K562 (cell line): ENCODE data around the gene CHST1. TPM values are rescaled to one million over a fixed set of nuclear protein-coding genes. Genes with fewer than 3 reads are reported as not detected.

Source experiments
- ATAC-seq: fragments of 200-7000 bp; cut with Tn5 transposase; 3 replicates; pipeline ENCODE4 v1.9.1; 2020; ENCODE audit warnings: moderate library complexity
- BruUV-seq: library from RNA; stranded (reverse); fragments of 400-500 nt; replicated peaks from 2 replicates; lab custom pipeline; 2021; lab: Mats Ljungman, UMichigan
- CTCF ChIA-PET: fragments of 300-600 bp; formaldehyde crosslinking; extraction: SDS; loops from one replicate; lab custom pipeline; 2021; ENCODE audit warnings: low intra/inter-chr PET ratio; lab: Yijun Ruan, JAX
- POLR2A ChIA-PET: fragments of 300-600, 350-650 bp; sonication (Branson Sonifier 250); formaldehyde crosslinking; extraction: SDS; loops from one replicate; lab custom pipeline; 2021; ENCODE audit warnings: antibody characterized with exemption, inconsistent platforms; lab: Yijun Ruan, JAX
- DNase-seq, 4 experiments: peaks; one replicate each; pipeline versions ENCODE4 v3.0.0 to v3.0.0-alpha.2; 2011 to 2018; ENCODE audit warnings: low spot score in 3 of 4, mixed read lengths in 3 of 4; ENCODE audit errors: extremely low read depth in 1 of 4
- FAIRE-seq: peaks from 2 replicates; lab custom pipeline; 2011; peaks lifted over from hg19 to GRCh38; lab: Jason Lieb, UNC
- H2AFZ ChIP-seq: 2 replicates; pipeline ENCODE4 v1.6.0; 2011; ENCODE audit warnings: low read depth, low read length, control low read depth, inconsistent platforms
- H3K27ac ChIP-seq: fragments of 200-600 bp; 3 replicates; pipeline ENCODE4 v1.8.0; 2011; ENCODE audit warnings: low read depth, mild to moderate bottlenecking, control low read depth, inconsistent platforms, low read length, moderate library complexity, mixed read lengths; ENCODE audit errors: extremely low read depth
- H3K27me3 ChIP-seq, 2 experiments: fragments of 300-600 bp in 1 of 2; 2 replicates in 1 of 2; 3 replicates in 1 of 2; pipeline versions ENCODE4 v1.6.0 to v1.8.0; 2011; ENCODE audit warnings: inconsistent platforms in 2 of 2, low read length in 2 of 2, mild to moderate bottlenecking in 1 of 2, mixed read lengths in 1 of 2, moderate library complexity in 1 of 2; ENCODE audit not compliant: control insufficient read depth in 2 of 2, insufficient read depth in 2 of 2
- H3K36me3 ChIP-seq: fragments of 300-600 bp; 3 replicates; pipeline ENCODE4 v1.8.0; 2011; ENCODE audit warnings: mild to moderate bottlenecking, low read length, inconsistent platforms; ENCODE audit not compliant: control insufficient read depth, insufficient read depth
- H3K4me1 ChIP-seq, 2 experiments: fragments of 200-600 bp in 1 of 2; replicated peaks in 1 of 2; 2 replicates in 1 of 2; 3 replicates in 1 of 2; pipeline versions ENCODE4 v1.5.1 to v1.8.0; 2011; ENCODE audit warnings: inconsistent platforms in 2 of 2, low read length in 2 of 2, mild to moderate bottlenecking in 1 of 2, mixed read lengths in 1 of 2, moderate library complexity in 1 of 2; ENCODE audit not compliant: control insufficient read depth in 2 of 2, insufficient read depth in 2 of 2
- H3K4me2 ChIP-seq: 2 replicates; pipeline ENCODE4 v1.6.1; 2011; ENCODE audit warnings: low read length, control low read depth, inconsistent platforms, mixed read lengths; ENCODE audit not compliant: insufficient read depth
- H3K4me3 ChIP-seq: fragments of 200-600 bp; sonication (generic), shearing (Covaris generic); 2 replicates; pipeline ENCODE4 v1.5.1; 2016; ENCODE audit warnings: control low read depth, inconsistent platforms
- H3K79me2 ChIP-seq: fragments of 200-600 bp; 3 replicates; pipeline ENCODE4 v1.8.0; 2011; ENCODE audit warnings: low read length, inconsistent platforms; ENCODE audit not compliant: control insufficient read depth, insufficient read depth
- H3K9ac ChIP-seq, 2 experiments: 2 replicates each; pipeline versions ENCODE4 v1.6.0 to v1.6.1; 2011; ENCODE audit warnings: low read depth in 2 of 2, low read length in 2 of 2, control low read depth in 1 of 2, inconsistent platforms in 1 of 2, mild to moderate bottlenecking in 1 of 2, mixed read lengths in 1 of 2; ENCODE audit not compliant: insufficient read depth in 1 of 2
- H3K9me1 ChIP-seq: one replicate; pipeline ENCODE4 v1.6.0; 2011; ENCODE audit warnings: inconsistent platforms, mild to moderate bottlenecking, low read length, moderate library complexity; ENCODE audit not compliant: control insufficient read depth, insufficient read depth
- H3K9me3 ChIP-seq: replicated peaks from 2 replicates; pipeline ENCODE4 v1.5.1; 2011; ENCODE audit warnings: low read depth, low read length, inconsistent platforms; ENCODE audit not compliant: control insufficient read depth, insufficient read depth
- H4K20me1 ChIP-seq: replicated peaks from 2 replicates; pipeline ENCODE4 v1.6.1; 2011; ENCODE audit warnings: low read length, inconsistent platforms, mixed read lengths; ENCODE audit not compliant: control insufficient read depth, insufficient read depth
- BDP1 ChIP-seq: IDR thresholded peaks from 3 replicates; pipeline ENCODE4 v1.6.1; 2011; ENCODE audit not compliant: insufficient read length, insufficient read depth
- FOXP4 ChIP-seq: sonication (generic); formaldehyde crosslinking; IDR thresholded peaks from 2 replicates; pipeline ENCODE4 v1.8.0; 2022; ENCODE audit warnings: mild to moderate bottlenecking, missing genetic modification reagents, borderline replicate concordance
- HMG20A ChIP-seq: fragments of 450-650 bp; formaldehyde crosslinking; conservative IDR thresholded peaks from 2 replicates; pipeline ENCODE4 v1.4.0; 2020; ENCODE audit warnings: mild to moderate bottlenecking, mixed read lengths
- ILK ChIP-seq: fragments of 450-650 bp; IDR thresholded peaks from 2 replicates; pipeline ENCODE4 v1.6.1; 2016; ENCODE audit warnings: missing genetic modification characterization, low read depth, mild to moderate bottlenecking, missing compliant biosample characterization, moderate library complexity, borderline replicate concordance
- KHSRP ChIP-seq: fragments of 450-650 bp; IDR thresholded peaks from 2 replicates; pipeline ENCODE4 v1.6.1; 2017
- MAX ChIP-seq: sonication (generic); formaldehyde crosslinking; IDR thresholded peaks from 2 replicates; pipeline ENCODE4 v1.9.0; 2022; ENCODE audit warnings: mild to moderate bottlenecking, missing genetic modification reagents
- NR3C1 ChIP-seq: sonication (generic); formaldehyde crosslinking; IDR thresholded peaks from 2 replicates; pipeline ENCODE4 v1.8.1; 2022; ENCODE audit warnings: missing genetic modification reagents
- POLR3G ChIP-seq: IDR thresholded peaks from 2 replicates; pipeline ENCODE4 v1.6.1; 2011; ENCODE audit not compliant: insufficient read length, insufficient replicate concordance; ENCODE audit errors: extremely low read depth
- TRIM28 ChIP-seq: fragments of 450-650 bp; IDR thresholded peaks from 2 replicates; pipeline ENCODE4 v1.6.1; 2017
- XRCC3 ChIP-seq: fragments of 450-650 bp; IDR thresholded peaks from 2 replicates; pipeline ENCODE4 v1.6.1; 2017; ENCODE audit warnings: mild to moderate bottlenecking, moderate library complexity
- XRCC5 ChIP-seq: fragments of 200-400 bp; formaldehyde crosslinking; IDR thresholded peaks from 2 replicates; pipeline ENCODE4 v1.6.1; 2017; ENCODE audit warnings: low read depth, mild to moderate bottlenecking, low read length
- ZFP30 ChIP-seq: fragments of 250-450 bp; sonication (Bioruptor Pico); IDR thresholded peaks from 2 replicates; pipeline ENCODE4 v1.8.0; 2022; ENCODE audit warnings: moderate library complexity, mild to moderate bottlenecking, inconsistent platforms, borderline replicate concordance
- ZKSCAN1 ChIP-seq: fragments of 150-350 bp; IDR thresholded peaks from 2 replicates; pipeline ENCODE4 v1.6.1; 2016; ENCODE audit warnings: low read depth, low read length
- ZNF224 ChIP-seq: sonication (generic); formaldehyde crosslinking; IDR thresholded peaks from 2 replicates; pipeline ENCODE4 v1.8.0; 2022; ENCODE audit warnings: mild to moderate bottlenecking, missing genetic modification reagents
- ZNF41 ChIP-seq: fragments of 250-450 bp; sonication (Bioruptor Pico); conservative IDR thresholded peaks from 2 replicates; pipeline ENCODE4 v1.4.0; 2020; ENCODE audit warnings: mild to moderate bottlenecking
- WGBS: fragments of 100-300 bp; shearing (Covaris generic); methylation state at CpG from one replicate; pipeline ENCODE4 v1.1.6; 2016; ENCODE audit warnings: low coverage, mixed read lengths; ENCODE audit not compliant: insufficient coverage; ENCODE audit errors: missing lambda C conversion rate; 5-methylcytosine and 5-hydroxymethylcytosine counted together
- in situ Hi-C: fragments of 300-500 bp; cut with MboI; formaldehyde crosslinking; loops from 4 replicates; pipeline ENCODE4 v1.15.0; 2018; ENCODE audit warnings: inconsistent platforms, mixed read lengths
- intact Hi-C: fragments of 100-400 bp; cut with micrococcal nuclease; formaldehyde crosslinking; loops from 2 replicates; pipeline ENCODE4 v1.14.2; 2022
- polyA plus RNA-seq, 8 experiments: library from polyadenylated mRNA; depleted of rRNA in 4 of 8; stranded (reverse) in 5 of 8; unstranded in 3 of 8; fragments of >200 nt; fragmentation: Nextera tagmentation in 2 of 8; fragmentation: Illumina TruSeq in 1 of 8; extraction: Ambion mirVana in 2 of 8; extraction: Trizol in 1 of 8; gene quantifications; 2 replicates each; pipeline versions ENCODE4 v1.2.1 to v1.2.3, GENCODE V29; 2011 to 2014; ENCODE audit warnings: inconsistent platforms in 1 of 8, missing spikeins in 1 of 8
- total RNA-seq, 7 experiments: library from RNA; depleted of rRNA in 6 of 7; stranded (reverse); fragments of >200 nt in 6 of 7; fragmentation: Illumina TruSeq in 2 of 7; extraction: Trizol in 2 of 7; gene quantifications; 2 replicates each; pipeline versions ENCODE4 v1.2.1 to v1.2.3, GENCODE V29; 2011 to 2021; ENCODE audit warnings: low replicate concordance in 1 of 7
- TF ChIP-seq, protein P1 (sequence below), 2 experiments: fragments of 200-800 bp in 1 of 2; sonication (Bioruptor generic) in 1 of 2; sonication (generic) in 1 of 2; formaldehyde crosslinking in 1 of 2; IDR thresholded peaks in 1 of 2; conservative IDR thresholded peaks in 1 of 2; 2 replicates each; pipeline versions ENCODE4 v1.5.0 to v1.6.1; 2016 to 2020; ENCODE audit warnings: missing compliant biosample characterization in 1 of 2, missing genetic modification characterization in 1 of 2, missing genetic modification reagents in 1 of 2

Gene CHST1
- total and polyA plus RNA-seq, 9 of the 15 experiments (the other 6 are each of a cell fraction or from before 2014, with no cell fraction given): 0.04 to 0.32 (median 0.18) TPM; not detected in 4

DNA sequence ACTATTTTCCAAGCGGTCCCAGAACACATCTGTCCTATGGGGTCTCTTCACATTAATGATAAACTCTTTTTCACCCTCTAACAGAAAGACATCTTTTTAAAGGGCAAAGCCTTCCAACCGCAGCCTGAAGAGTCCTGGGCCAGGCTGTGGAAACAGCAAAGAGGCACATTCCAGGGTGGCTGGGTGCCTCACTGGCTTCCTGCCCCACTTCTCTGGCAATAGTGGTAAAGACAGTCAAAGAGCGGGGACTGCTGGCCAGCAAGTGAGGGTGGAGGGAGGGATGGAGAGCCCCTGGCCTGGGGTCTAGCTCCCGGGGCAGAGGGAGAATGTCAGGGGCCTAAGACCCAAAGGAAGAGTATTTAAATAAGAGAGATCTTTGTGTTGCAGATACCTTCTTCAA is 10.2 kb upstream of the CHST1 start:
- in situ Hi-C loops (no loop called here), intact Hi-C loops (no loop called here)
- Histone ChIP-seq H3K79me2 (no peaks in the 10 kb centered on the region), H3K4me1 (no peaks in the 10 kb centered on the region), H3K27ac (no peak overlapping the region), H3K27me3 (peaks cover 0 to 24% of the 10 kb centered on the region in 2 experiments; a peak in 2 of 5 replicates), H4K20me1 (no peaks in the 10 kb centered on the region), H3K9me1 (no peaks in the 10 kb centered on the region), H3K4me3 (no peak overlapping the region), H3K9ac (no peak overlapping the region), H3K9me3 (no peaks in the 10 kb centered on the region), H2AFZ (no peak overlapping the region), H3K36me3 (no peaks in the 10 kb centered on the region), H3K4me2 (no peak overlapping the region)
- BruUV-seq: no TSS peak
- TF ChIP-seq ZNF224 (CRISPR knock-in tag): no peak
- no peak for TF ChIP-seq XRCC5
- no peak for TF ChIP-seq XRCC3
- TF ChIP-seq, protein P1, sequence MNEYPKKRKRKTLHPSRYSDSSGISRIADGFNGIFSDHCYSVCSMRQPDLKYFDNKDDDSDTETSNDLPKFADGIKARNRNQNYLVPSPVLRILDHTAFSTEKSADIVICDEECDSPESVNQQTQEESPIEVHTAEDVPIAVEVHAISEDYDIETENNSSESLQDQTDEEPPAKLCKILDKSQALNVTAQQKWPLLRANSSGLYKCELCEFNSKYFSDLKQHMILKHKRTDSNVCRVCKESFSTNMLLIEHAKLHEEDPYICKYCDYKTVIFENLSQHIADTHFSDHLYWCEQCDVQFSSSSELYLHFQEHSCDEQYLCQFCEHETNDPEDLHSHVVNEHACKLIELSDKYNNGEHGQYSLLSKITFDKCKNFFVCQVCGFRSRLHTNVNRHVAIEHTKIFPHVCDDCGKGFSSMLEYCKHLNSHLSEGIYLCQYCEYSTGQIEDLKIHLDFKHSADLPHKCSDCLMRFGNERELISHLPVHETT (CRISPR knock-in tag; conservative IDR thresholded peaks at IDR 0.05 in 1 of 2, IDR thresholded peaks at IDR 0.05 in 1 of 2): no peak
- TF ChIP-seq NR3C1: no peak
- no peak for TF ChIP-seq ZKSCAN1
- TF ChIP-seq ILK (tag): no peak
- TF ChIP-seq KHSRP: no peak
- no peak for TF ChIP-seq TRIM28
- no peak for TF ChIP-seq MAX (CRISPR knock-in tag)
- TF ChIP-seq POLR3G: no peak
- no peak for TF ChIP-seq ZNF41 (CRISPR knock-in tag)
- TF ChIP-seq BDP1: no peak
- no peak for TF ChIP-seq FOXP4 (CRISPR knock-in tag)
- no peak for TF ChIP-seq ZFP30
- no peak for TF ChIP-seq HMG20A
- CTCF ChIA-PET: no interaction called here
- 4% methylated on average over 4 of the region's 4 CpGs for WGBS
- POLR2A ChIA-PET: no interaction called here
- ATAC-seq (no peak), DNase-seq (no peak), FAIRE-seq (no peak)
